ENCODE results near the gene TAS2R20.

DNA sequence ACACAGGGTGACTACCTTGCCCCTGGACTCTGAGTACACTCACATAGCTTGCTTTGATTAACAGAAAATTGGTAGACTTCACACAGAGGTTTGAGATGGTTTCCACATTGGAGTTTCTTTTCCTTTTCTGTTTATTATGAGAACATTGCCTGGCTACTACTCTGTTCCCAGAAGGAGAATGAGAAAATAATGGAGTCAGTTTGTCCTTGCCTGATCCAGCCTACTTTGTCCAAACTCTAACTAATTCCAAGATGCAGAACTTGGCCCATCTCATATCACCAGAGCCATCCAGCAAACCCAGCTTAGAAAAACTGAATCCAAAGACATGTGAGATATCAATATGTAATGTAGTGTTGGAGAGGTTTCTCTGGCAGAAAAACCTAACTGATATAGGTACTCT is 31.8 kb downstream of the TAS2R20 start:
- no peak for TF ChIP-seq ZFP3 (CRISPR knock-in tag; IDR thresholded peaks at IDR 0.05)
- no peak for TF ChIP-seq ARNTL (CRISPR knock-in tag; IDR thresholded peaks at IDR 0.05; ENCODE audit: borderline replicate concordance, low read depth)
- TF ChIP-seq TCF4 (CRISPR knock-in tag; IDR thresholded peaks at IDR 0.05; ENCODE audit: borderline replicate concordance) = no peak
- no peak for TF ChIP-seq ISL1 (CRISPR knock-in tag; IDR thresholded peaks at IDR 0.05)
- no peak for TF ChIP-seq ZNF8 (CRISPR knock-in tag; IDR thresholded peaks at IDR 0.05)
- TF ChIP-seq, protein P1, sequence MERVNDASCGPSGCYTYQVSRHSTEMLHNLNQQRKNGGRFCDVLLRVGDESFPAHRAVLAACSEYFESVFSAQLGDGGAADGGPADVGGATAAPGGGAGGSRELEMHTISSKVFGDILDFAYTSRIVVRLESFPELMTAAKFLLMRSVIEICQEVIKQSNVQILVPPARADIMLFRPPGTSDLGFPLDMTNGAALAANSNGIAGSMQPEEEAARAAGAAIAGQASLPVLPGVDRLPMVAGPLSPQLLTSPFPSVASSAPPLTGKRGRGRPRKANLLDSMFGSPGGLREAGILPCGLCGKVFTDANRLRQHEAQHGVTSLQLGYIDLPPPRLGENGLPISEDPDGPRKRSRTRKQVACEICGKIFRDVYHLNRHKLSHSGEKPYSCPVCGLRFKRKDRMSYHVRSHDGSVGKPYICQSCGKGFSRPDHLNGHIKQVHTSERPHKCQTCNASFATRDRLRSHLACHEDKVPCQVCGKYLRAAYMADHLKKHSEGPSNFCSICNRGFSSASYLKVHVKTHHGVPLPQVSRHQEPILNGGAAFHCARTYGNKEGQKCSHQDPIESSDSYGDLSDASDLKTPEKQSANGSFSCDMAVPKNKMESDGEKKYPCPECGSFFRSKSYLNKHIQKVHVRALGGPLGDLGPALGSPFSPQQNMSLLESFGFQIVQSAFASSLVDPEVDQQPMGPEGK (CRISPR knock-in tag; IDR thresholded peaks at IDR 0.05; ENCODE audit: borderline replicate concordance) = no peak
- TF ChIP-seq ZNF70 (CRISPR knock-in tag; IDR thresholded peaks at IDR 0.05) = no peak
- no peak for TF ChIP-seq OSR1 (CRISPR knock-in tag; IDR thresholded peaks at IDR 0.05)
- TF ChIP-seq SNAI2 (CRISPR knock-in tag; IDR thresholded peaks at IDR 0.05) = no peak
